HEK293T (cell line): Measurements from ENCODE around the gene CADPS.

Source experiments
- ARNT ChIP-seq: fragments of 450-650 bp; IDR thresholded peaks from 2 replicates; pipeline ENCODE4 v1.6.1; 2017; ENCODE audit warnings: mild to moderate bottlenecking
- BHLHE40 ChIP-seq: fragments of 450-650 bp; IDR thresholded peaks from 2 replicates; pipeline ENCODE4 v1.6.1; 2016; ENCODE audit warnings: mild to moderate bottlenecking, moderate library complexity, borderline replicate concordance
- ELF4 ChIP-seq: fragments of 450-650 bp; IDR thresholded peaks from 2 replicates; pipeline ENCODE4 v1.6.1; 2017; ENCODE audit warnings: antibody characterized with exemption
- FOXK2 ChIP-seq: fragments of 450-650 bp; IDR thresholded peaks from 2 replicates; pipeline ENCODE4 v1.6.1; 2016; ENCODE audit warnings: mild to moderate bottlenecking
- L3MBTL2 ChIP-seq: fragments of 450-650 bp; conservative IDR thresholded peaks from 2 replicates; pipeline ENCODE4 v1.6.1; 2016; ENCODE audit warnings: mild to moderate bottlenecking
- NFRKB ChIP-seq: fragments of 450-650 bp; IDR thresholded peaks from 2 replicates; pipeline ENCODE4 v1.6.1; 2016; ENCODE audit warnings: mild to moderate bottlenecking, moderate library complexity
- PKNOX1 ChIP-seq: fragments of 450-650 bp; IDR thresholded peaks from 2 replicates; pipeline ENCODE4 v1.6.1; 2016
- SP1 ChIP-seq: fragments of 450-650 bp; IDR thresholded peaks from 2 replicates; pipeline ENCODE4 v1.6.1; 2017
- TARDBP ChIP-seq: fragments of 450-650 bp; IDR thresholded peaks from 2 replicates; pipeline ENCODE4 v1.6.1; 2016
- ZNF384 ChIP-seq: fragments of 450-650 bp; IDR thresholded peaks from 2 replicates; pipeline ENCODE4 v1.6.1; 2016

GRCh38 chr3:62415312-62415801 lies 459.9 kb downstream of the CADPS start:
- TF ChIP-seq PKNOX1 (no peak), ELF4 (no peak), BHLHE40 (no peak), FOXK2 (no peak), NFRKB (no peak), TARDBP (no peak), L3MBTL2 (no peak), SP1 (no peak), ZNF384 (no peak), ARNT (no peak)
